Fibroblast of mammary gland (primary cell): ENCODE measurements around the gene EED.

ENCODE experiments used
- DNase-seq: peaks from one replicate; pipeline ENCODE4 v3.0.0-alpha.2; 2010; ENCODE audit warnings: low read depth
- H3K4me3 ChIP-seq: 2 replicates; pipeline ENCODE4 v1.5.1; 2011; ENCODE audit warnings: low read depth, mild to moderate bottlenecking, low read length, moderate library complexity; ENCODE audit not compliant: control insufficient read depth
- TF ChIP-seq, protein P1 (sequence below): conservative IDR thresholded peaks from 2 replicates; pipeline ENCODE4 v1.5.1; 2011; ENCODE audit warnings: low read depth, low read length, inconsistent platforms; ENCODE audit not compliant: control insufficient read depth, insufficient read depth

Gene EED

DNA sequence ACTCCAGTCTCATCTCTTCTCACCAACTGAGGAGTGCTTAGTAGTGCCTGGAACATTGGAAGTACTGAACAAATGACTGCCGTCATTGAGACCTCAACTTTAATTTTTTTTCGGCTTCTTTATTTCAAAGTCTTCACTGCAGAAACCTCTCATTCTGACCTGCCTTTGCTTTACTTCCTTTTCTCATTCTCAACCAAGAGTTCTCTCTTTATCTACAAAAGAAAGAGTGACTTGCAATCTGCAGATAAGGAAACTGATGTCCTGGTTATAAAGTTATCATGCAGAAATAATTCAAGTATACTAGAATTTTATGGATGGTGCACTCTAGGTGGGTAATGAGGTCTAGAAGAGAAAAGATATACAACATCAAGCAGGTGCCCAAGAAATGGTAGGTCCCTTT, 1.2 kb upstream of the EED start:
- TF ChIP-seq, protein P1, sequence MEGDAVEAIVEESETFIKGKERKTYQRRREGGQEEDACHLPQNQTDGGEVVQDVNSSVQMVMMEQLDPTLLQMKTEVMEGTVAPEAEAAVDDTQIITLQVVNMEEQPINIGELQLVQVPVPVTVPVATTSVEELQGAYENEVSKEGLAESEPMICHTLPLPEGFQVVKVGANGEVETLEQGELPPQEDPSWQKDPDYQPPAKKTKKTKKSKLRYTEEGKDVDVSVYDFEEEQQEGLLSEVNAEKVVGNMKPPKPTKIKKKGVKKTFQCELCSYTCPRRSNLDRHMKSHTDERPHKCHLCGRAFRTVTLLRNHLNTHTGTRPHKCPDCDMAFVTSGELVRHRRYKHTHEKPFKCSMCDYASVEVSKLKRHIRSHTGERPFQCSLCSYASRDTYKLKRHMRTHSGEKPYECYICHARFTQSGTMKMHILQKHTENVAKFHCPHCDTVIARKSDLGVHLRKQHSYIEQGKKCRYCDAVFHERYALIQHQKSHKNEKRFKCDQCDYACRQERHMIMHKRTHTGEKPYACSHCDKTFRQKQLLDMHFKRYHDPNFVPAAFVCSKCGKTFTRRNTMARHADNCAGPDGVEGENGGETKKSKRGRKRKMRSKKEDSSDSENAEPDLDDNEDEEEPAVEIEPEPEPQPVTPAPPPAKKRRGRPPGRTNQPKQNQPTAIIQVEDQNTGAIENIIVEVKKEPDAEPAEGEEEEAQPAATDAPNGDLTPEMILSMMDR = no peak
- DNase-seq = no peak
- no peak overlapping the region for H3K4me3 ChIP-seq

DNA sequence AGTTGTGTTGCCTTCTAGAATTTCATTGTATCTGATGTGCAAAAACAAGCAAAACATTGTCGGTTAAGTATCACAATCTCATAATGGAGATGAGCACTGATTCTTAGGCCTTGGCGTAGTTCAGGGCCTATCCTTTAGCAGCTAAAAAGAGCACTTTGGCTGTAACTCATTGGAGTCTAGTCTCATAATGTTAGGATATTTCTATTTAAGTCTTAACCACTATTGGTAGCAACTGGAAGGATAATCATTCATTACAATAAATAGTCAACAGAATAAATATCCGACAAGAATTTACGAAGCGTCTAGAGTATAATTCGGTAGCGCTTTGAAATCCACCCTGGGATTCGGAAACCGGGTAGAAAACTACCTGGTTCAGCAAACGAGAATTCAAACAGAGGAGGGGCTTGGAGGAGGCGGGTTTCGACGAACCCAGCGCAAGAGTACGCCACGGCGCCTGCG, 461 bp upstream of the EED start:
- TF ChIP-seq, protein P1 = no peak
- DNase-seq = peak; percentile 83
- peak overlapping the region; percentile 93 for H3K4me3 ChIP-seq

DNA sequence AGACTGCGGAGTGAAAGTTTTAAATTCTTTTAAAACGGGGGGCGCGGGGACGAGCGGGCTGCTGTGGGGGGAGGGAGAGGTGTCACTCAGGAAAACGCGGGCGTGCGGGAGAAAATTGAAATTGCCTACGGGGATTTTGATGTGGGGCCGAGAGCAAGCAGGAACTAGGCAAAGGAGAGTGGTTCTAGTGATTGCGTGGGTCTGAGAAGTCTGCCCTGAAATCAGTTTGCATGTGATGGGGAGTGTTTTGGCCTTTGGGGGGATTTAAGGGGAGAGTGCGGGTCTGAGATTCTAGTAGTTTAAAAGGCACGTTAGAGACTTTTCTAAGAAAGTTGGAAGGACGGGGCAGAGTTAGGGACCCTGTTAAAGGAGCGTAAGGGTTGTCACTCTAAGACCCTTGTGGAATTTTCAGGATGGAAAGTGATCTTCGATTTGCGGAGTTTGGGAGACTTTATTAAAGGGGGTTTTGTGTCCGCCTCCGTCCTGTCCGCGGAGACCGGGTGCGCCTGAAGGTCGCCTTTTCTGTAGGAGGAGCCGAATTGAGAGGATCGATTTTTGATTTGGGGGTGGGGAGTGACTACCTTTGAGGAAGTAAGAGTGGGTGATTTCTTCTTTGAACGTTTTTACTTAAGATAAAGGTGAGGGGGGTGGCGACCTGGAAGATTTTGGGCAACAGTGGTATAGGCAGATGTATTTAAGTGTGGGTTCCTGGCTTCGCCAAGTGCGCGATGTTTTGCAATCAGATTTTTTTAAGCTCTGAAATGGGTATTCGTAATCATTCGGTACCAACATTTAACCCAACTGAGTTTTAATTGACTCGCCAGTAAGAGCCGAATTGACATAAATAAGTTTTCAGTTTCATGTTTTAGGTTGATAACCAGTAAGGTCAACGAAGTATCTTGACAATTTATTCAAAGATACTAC, 1.1 kb downstream of the EED start:
- TF ChIP-seq, protein P1 = no peak
- DNase-seq = peak; percentile 23
- H3K4me3 ChIP-seq = peak overlapping the region; percentile 93

DNA sequence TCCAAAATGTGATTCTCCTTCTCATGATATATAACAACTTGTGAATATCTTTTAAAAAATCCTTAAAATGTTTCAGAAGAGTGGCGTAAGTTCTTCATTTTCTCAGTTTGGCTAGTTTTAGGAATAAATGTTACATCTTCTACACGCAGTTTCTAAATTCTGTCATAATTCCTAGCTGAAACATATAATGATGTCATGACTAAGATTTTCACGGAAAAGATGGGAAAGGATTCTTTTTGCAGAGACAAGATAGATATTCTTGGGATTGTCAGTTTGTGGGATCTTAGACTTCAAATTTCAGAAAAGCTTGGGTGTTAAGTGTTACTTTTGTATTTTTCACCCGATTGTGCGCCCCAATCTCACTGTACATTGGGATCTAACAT, 1.7 kb downstream of the EED start:
- TF ChIP-seq, protein P1 = no peak
- DNase-seq = peak; percentile 13
- H3K4me3 ChIP-seq = peak overlapping the region; percentile 93

DNA sequence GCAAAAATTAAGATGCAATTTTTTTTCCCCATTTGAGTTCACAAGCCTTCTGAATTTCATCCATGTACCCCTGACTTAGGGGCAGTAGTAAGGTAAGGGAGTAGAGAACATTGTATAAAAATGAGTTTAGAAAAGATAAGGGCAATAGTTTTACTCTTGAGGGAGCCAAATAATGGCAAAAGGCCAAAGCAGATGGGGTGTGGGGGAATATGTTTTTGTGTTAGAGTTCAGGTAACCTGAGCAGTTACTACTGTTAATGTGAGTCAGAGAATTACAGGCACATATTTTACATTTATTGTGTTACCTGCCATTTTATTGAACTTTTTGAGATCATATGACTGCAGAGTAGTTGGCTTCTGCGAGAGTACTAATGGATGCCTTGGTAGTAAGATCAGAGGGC, 3.1 kb downstream of the EED start:
- DNase-seq = no peak
- no peak overlapping the region for H3K4me3 ChIP-seq
- TF ChIP-seq, protein P1 = no peak

DNA sequence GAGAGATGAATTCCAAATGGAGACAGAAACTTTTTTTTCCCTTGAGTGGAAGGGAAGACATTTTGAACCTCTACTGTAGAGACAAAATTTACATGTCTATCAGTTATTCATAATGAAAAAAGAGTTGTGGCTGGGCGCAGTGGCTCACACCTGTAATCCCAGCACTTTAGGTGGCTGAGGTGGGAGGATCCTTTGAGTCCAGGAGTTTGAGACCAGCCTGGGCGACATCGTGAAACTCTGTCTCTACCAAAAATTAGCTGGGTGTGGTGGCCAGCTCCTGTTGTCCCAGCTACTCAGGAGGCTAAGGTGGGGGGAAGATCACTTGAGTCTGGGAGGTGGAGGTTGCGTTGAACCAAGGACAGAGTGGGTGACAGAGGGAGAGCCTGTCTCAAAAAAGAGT, 4.1 kb downstream of the EED start:
- TF ChIP-seq, protein P1 = no peak
- no peak for DNase-seq
- no peak overlapping the region for H3K4me3 ChIP-seq
